ENCODE measurements around the gene CENPU. TPM values are rescaled to one million over a fixed set of nuclear protein-coding genes. Genes with fewer than 3 reads are reported as not detected.

The CENPU gene
- total RNA-seq, 3 donors from 2014 or later, result 27.9 to 31.4 (median 28.5) TPM

Other genes with a start within 250 kb of the CENPU start
- 10 to 100 TPM; 38.0 to 39.5 (median 38.6) TPM for gene CASP3, start 84.6 kb downstream of the CENPU start, total RNA-seq
- 1 to 10 TPM; 6.6 to 6.9 (median 6.7) TPM for gene PRIMPOL, start 84.4 kb downstream of the CENPU start, total RNA-seq
- gene ACSL1, start 91.9 kb upstream of the CENPU start, total RNA-seq, result 10 to 100 TPM; 24.2 to 28.3 (median 28.1) TPM

All from activated T-cell treated with anti-CD3 and anti-CD28 coated beads, Interleukin-2, amount 50 U/mL, for 4 hours (primary cell).